ENCODE data around the gene RBM20.

DNA sequence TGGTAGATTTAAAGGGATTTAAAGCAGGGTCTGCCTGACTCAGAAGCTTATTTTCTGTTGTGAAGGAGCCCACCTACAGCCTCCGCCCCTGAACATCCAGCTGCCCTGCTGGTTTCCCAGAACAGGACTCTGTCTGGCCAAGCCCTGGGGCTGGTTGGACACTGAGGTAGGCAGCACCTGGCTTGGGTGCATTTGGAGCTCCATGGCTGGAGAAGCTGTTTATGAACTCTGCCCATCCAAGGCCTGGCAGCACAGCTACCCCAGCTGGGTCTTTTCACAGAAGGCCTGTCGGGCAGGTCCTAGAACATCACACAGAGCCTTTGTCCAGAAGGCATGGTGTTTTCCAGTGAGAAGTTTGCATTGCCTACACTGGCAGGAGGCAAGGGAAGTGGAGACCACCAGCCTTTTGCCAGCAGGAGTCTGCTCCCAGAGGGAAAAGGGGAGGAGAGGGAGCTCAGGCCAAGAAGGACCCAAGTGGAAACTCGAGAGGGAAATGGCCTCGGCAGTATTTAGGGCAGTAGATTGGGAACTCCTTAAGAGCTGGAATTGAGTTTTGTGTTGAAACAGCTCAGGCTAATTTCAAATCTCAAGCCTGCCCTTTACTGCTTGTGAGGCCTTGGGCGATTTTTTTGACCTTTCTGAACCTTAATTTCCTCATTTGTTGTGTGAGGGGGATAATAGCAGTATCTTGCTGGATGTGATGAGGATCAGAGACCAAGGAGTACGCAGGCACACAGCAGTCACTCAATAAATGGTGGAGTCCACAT, 215.3 kb downstream of the RBM20 start:
- TF ChIP-seq, protein P1, sequence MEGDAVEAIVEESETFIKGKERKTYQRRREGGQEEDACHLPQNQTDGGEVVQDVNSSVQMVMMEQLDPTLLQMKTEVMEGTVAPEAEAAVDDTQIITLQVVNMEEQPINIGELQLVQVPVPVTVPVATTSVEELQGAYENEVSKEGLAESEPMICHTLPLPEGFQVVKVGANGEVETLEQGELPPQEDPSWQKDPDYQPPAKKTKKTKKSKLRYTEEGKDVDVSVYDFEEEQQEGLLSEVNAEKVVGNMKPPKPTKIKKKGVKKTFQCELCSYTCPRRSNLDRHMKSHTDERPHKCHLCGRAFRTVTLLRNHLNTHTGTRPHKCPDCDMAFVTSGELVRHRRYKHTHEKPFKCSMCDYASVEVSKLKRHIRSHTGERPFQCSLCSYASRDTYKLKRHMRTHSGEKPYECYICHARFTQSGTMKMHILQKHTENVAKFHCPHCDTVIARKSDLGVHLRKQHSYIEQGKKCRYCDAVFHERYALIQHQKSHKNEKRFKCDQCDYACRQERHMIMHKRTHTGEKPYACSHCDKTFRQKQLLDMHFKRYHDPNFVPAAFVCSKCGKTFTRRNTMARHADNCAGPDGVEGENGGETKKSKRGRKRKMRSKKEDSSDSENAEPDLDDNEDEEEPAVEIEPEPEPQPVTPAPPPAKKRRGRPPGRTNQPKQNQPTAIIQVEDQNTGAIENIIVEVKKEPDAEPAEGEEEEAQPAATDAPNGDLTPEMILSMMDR (IDR thresholded peaks at IDR 0.05): no peak
- TF ChIP-seq POLR2AphosphoS5 (IDR thresholded peaks at IDR 0.05) (no peak), POLR2A (IDR thresholded peaks at IDR 0.05) (no peak), EP300 (IDR thresholded peaks at IDR 0.05) (no peak)

Data from sigmoid colon (tissue), 4 donors.